Measurements from ENCODE around the gene SMAD7.
"Not testable (repeated sequence)": the region's sequence is repeated elsewhere in the genome, so short reads cannot be mapped to it uniquely, and the experiment has no call there.

SMAD7 gene

DNA sequence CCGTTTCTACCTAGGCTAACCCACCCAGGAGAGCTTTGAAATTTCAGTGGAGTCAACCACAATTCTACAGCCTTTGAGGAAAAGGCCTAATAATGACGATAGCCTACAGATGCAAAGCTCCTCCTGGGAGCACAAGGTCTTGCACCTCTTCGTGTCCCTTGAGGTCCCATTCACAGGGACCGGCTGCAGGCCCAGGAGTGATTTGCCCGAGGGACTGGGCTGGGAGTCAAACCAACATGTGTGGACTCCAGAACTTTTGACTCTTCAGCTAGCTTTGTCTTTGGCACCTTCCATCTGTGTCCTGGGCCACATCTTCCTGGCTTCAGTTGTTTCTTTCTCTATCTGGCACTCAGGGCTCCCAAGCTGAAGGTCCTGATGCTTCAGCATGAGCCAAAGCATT, 76.5 kb downstream of the SMAD7 start:
- Mint-ChIP-seq H3K4me3 (no peak overlapping the region), H3K4me1 (ENCODE audit: low read depth) (peaks cover 2% of the 10 kb centered on the region), H3K27ac (no peak overlapping the region), H3K27me3 (peaks cover 4% of the 10 kb centered on the region), H3K36me3 (no peaks in the 10 kb centered on the region), H3K9me3 (ENCODE audit: low read depth) (no peaks in the 10 kb centered on the region)

DNA sequence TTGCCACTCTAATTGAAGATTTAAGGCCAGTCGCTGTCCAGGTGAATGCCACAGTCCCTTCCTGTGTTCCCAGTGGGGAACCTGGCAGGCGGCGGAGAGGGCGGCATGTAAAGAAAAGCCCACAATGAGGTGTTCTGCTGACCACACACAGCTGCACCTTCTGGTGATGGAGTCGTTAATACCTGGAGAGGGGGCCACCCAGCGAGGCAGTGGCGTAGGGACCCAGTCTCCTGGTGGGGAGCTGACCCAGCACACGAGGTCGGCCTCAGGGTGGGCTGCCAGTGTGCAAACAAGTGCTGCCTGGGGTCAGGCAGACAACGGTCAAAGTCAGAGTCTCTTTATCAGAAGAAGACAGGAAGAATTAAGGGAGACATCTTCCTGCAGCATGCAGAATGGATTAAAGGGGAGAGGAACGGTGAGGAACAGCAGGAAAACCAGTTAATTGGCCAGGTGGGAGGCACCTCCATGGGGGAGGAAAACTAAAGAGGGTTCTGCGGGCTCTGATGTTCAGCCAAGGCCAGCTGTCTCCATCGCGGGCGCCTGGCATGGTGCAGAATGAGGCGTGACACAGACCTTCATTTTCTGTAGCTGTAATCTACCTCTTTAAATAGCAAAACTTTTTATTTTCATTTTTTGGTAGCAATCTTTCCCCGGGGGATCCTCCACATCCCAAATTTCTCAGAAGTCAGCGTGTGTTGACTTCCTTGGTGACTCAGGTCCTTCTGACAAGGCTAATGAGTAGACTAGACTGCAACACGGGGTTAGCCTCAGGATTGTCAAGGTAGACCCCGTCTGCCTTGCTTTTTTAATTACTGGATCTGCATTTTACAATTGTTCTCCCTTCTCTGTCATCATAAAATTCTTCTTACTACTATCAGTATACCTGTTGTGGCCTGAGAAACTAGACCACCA, 78.3 kb downstream of the SMAD7 start:
- H3K36me3 Mint-ChIP-seq = no peaks in the 10 kb centered on the region
- H3K4me3 Mint-ChIP-seq = no peak overlapping the region
- no peaks in the 10 kb centered on the region for H3K27me3 Mint-ChIP-seq
- peaks cover 14% of the 10 kb centered on the region for H3K4me1 Mint-ChIP-seq (ENCODE audit: low read depth)
- H3K9me3 Mint-ChIP-seq (ENCODE audit: low read depth) = no peaks in the 10 kb centered on the region
- H3K27ac Mint-ChIP-seq = no peak overlapping the region

DNA sequence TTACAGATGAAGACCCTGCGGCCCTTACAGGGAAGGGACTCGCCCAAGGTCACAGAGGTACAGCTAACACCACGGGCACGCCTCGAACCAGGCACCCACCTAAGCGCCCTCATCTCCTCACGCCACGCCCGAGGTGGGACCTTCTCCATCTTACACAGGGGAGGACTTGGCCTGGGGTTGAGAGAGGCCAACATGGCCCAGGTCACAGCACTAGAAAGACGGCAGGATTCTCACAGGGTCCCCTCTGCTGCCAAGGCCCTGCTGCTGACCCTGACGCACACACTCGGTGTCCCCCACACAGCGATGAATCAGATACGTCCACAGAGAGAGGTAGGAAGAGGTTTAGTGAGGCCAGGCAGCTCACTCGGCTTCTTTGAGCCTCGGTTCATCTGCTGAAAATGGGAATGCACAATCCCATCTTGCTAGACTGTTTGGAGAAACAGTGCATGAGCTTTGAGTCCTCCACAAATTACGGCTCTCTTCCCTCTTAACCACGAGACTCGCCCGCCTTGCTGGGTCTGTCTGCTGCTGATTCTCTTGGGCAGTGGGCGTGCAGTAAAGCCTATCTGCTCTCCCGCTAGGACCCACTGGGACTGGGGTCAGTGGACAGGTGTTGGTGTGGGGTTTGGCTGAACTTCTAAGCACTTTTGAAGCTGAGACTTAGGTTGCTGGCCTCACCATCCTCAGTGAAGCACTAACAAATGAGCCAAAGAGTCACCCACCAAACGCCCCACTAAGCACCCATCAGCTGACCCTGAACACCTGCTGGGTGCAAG, 79.2 kb downstream of the SMAD7 start:
- Mint-ChIP-seq H3K4me1 (ENCODE audit: low read depth) (peaks cover 14% of the 10 kb centered on the region), H3K27ac (no peak overlapping the region), H3K4me3 (no peak overlapping the region), H3K9me3 (ENCODE audit: low read depth) (no peaks in the 10 kb centered on the region), H3K36me3 (no peaks in the 10 kb centered on the region), H3K27me3 (no peaks in the 10 kb centered on the region)

DNA sequence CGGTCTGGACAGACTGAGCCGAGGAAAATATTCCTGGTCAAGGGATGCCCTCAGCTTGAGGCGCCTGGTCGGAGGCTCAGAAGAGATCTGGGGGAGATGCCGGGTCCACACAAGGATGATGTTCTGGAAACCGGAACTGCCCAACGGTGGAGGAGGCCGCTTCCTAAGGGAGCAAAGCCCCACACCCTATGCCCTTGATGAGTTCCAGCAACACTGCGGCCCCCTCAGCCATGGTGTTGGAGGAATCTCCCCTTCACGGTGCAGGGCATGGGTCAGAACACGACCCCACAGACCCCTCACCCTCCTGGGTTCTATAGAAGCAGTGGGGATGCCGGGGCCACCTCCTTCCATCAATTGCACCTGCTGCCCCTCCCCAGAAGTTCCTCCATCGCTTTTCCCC, 79.8 kb downstream of the SMAD7 start:
- not testable (repeated sequence) for H3K9me3 Mint-ChIP-seq (ENCODE audit: low read depth); H3K36me3 Mint-ChIP-seq; H3K27ac Mint-ChIP-seq; H3K4me3 Mint-ChIP-seq; H3K27me3 Mint-ChIP-seq
- peaks cover 14% of the 10 kb centered on the region for H3K4me1 Mint-ChIP-seq (ENCODE audit: low read depth)
